ENCODE data around the gene DNM3. TPM values are rescaled to one million over a fixed set of nuclear protein-coding genes. Genes with fewer than 3 reads are reported as not detected.
"Not testable (repeated sequence)": the region's sequence is repeated elsewhere in the genome, so short reads cannot be mapped to it uniquely, and the experiment has no call there.

The DNM3 gene
- total RNA-seq, 6 experiments from 2014 or later = 0.25 to 0.73 (median 0.39) TPM

- Mint-ChIP-seq H3K4me1 (ENCODE audit: low read depth) (peaks cover 19% of the 10 kb centered on the region), H3K27ac (no peak overlapping the region), H3K36me3 (ENCODE audit: low read depth) (peaks cover 22% of the 10 kb centered on the region), H3K4me3 (no peak overlapping the region), H3K9me3 (peaks cover 17% of the 10 kb centered on the region), H3K27me3 (ENCODE audit: insufficient read depth) (no peaks in the 10 kb centered on the region)
- no peak for DNase-seq
- TF ChIP-seq CTCF (IDR thresholded peaks at IDR 0.05) = no peak
These were observed 522.6 kb downstream of the DNM3 start for GRCh38 chr1:172363852-172364251.

DNA sequence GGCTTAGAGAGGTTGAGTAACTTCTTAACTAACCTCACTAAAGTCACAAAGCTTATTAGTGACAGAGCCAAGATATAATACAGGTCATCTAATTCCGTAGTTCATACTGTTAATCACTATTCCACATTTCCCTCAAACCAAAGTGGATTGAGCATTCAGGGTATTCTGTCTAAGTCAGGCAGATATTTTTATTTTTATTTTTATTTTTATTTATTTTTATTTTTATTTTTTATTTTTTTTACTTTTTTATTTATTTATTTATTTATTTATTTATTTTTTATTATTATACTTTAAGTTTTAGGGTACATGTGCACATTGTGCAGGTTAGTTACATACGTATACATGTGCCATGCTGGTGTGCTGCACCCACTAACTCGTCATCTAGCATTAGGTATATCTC lies 530.3 kb downstream of the DNM3 start:
- Mint-ChIP-seq H3K9me3 (peaks cover 14% of the 10 kb centered on the region), H3K36me3 (ENCODE audit: low read depth) (peaks cover 17% of the 10 kb centered on the region)
- not testable (repeated sequence) for H3K4me1 Mint-ChIP-seq (ENCODE audit: low read depth); H3K27ac Mint-ChIP-seq; DNase-seq; H3K4me3 Mint-ChIP-seq; H3K27me3 Mint-ChIP-seq (ENCODE audit: insufficient read depth)

DNA sequence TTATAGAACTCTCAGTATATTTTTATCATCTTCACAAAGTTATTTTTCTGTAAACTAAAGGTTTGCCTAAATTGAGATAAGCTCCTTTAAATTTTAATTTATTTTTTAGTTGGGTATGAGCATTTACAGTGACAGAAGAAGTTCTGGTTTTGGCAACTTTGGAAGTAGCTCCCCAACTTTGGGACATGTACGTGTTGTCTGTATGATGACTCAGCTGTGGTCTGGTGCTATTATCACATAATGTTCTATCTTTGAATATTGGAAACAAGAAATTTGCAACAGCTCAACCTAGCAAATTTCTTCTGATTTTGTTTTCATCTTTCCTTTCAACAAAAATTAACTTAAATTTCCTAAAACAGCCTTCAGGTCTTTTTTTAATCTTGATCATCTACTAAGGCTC lies 532.6 kb downstream of the DNM3 start:
- H3K4me3 Mint-ChIP-seq = no peak overlapping the region
- H3K27me3 Mint-ChIP-seq (ENCODE audit: insufficient read depth) = no peaks in the 10 kb centered on the region; the same call in 1 of the 2 replicates
- H3K27ac Mint-ChIP-seq = no peak overlapping the region
- H3K4me1 Mint-ChIP-seq (ENCODE audit: low read depth) = peaks cover 5% of the 10 kb centered on the region; the same call in 1 of the 2 replicates
- no peak for DNase-seq
- H3K9me3 Mint-ChIP-seq = no peaks in the 10 kb centered on the region
- H3K36me3 Mint-ChIP-seq (ENCODE audit: low read depth) = no peaks in the 10 kb centered on the region
- TF ChIP-seq CTCF (IDR thresholded peaks at IDR 0.05) = no peak

DNA sequence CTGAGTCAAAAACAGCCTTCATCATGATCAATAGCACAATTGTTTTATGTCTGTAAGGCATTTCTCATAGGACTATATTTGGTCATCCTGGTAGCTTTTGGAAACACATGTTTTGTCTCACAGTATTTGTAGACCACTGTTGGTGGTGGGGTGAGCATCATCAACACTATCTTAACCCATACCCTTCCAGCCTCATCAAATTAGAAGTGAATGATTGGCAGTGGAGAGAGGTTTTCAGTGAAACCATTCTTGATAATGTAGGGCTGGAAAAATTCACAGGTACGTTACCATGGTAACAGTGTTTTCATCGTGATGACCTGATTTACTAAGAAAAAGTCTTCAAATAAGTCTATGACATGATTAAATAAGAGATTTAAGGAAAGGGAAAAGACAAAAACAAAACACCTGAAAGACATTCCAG lies 533.9 kb downstream of the DNM3 start:
- no peak for TF ChIP-seq CTCF (IDR thresholded peaks at IDR 0.05)
- peaks cover 6% of the 10 kb centered on the region; the same call in 1 of the 2 replicates for H3K4me1 Mint-ChIP-seq (ENCODE audit: low read depth)
- H3K27ac Mint-ChIP-seq = no peak overlapping the region
- no peaks in the 10 kb centered on the region for H3K36me3 Mint-ChIP-seq (ENCODE audit: low read depth)
- H3K9me3 Mint-ChIP-seq = no peaks in the 10 kb centered on the region
- no peak overlapping the region for H3K4me3 Mint-ChIP-seq
- DNase-seq = no peak
- no peaks in the 10 kb centered on the region; the same call in 1 of the 2 replicates for H3K27me3 Mint-ChIP-seq (ENCODE audit: insufficient read depth)

DNA sequence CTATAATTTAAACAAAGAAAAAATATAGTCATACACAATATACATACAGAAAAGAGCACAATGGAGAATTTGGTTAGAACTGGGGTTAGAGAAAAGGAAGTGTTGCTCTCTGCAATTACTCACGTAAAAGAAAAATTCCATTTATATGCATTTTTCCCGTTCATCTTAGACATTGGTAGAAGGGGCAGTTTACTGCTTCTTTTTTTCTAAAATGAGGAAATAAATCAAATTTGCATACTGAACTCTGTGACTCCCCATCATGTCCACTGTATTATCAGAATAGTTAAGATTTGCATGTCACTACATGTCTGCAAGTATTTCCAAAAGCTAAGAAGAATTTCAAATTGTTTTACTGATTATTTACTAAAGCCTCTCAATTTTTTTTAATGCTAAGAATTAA lies 535.1 kb downstream of the DNM3 start:
- DNase-seq = no peak
- Mint-ChIP-seq H3K36me3 (ENCODE audit: low read depth) (no peaks in the 10 kb centered on the region), H3K4me3 (no peak overlapping the region), H3K27ac (no peak overlapping the region), H3K4me1 (ENCODE audit: low read depth) (peaks cover 16% of the 10 kb centered on the region), H3K9me3 (no peaks in the 10 kb centered on the region), H3K27me3 (ENCODE audit: insufficient read depth) (no peaks in the 10 kb centered on the region; the same call in none of the 2 replicates)
- TF ChIP-seq CTCF (IDR thresholded peaks at IDR 0.05) = no peak

- Mint-ChIP-seq H3K36me3 (ENCODE audit: low read depth) (no peaks in the 10 kb centered on the region), H3K27ac (no peak overlapping the region), H3K4me3 (no peak overlapping the region), H3K27me3 (ENCODE audit: insufficient read depth) (no peaks in the 10 kb centered on the region; the same call in none of the 2 replicates), H3K4me1 (ENCODE audit: low read depth) (peaks cover 27% of the 10 kb centered on the region), H3K9me3 (no peaks in the 10 kb centered on the region)
- TF ChIP-seq CTCF (IDR thresholded peaks at IDR 0.05) = no peak
- no peak for DNase-seq
These were observed 536.3 kb downstream of the DNM3 start for GRCh38 chr1:172377565-172377964.

Data from HFFc6 (cell line).